ENCODE data around the gene NGEF.
A peak's percentile ranks its signal among the peaks of the same experiment; 100 is the strongest.

NGEF gene

GRCh38 chr2:232880764-232881351 lies 132.2 kb downstream of the NGEF start:
- no peak for DNase-seq

- DNase-seq = no peak
These were observed 133.2 kb downstream of the NGEF start for GRCh38 chr2:232879618-232880494.

- DNase-seq = no peak
These were observed 134.0 kb downstream of the NGEF start for GRCh38 chr2:232878855-232879617.

- no peak for DNase-seq
These were observed 135.0 kb downstream of the NGEF start for GRCh38 chr2:232877940-232878511.

GRCh38 chr2:232876978-232877441 lies 136.0 kb downstream of the NGEF start:
- DNase-seq = no peak

GRCh38 chr2:232876161-232876977 lies 136.7 kb downstream of the NGEF start:
- peak; percentile 27 to 39 for DNase-seq

GRCh38 chr2:232875256-232876121 lies 137.6 kb downstream of the NGEF start:
- no peak for DNase-seq

- peak in 1 of 2 donors; percentile 8 for DNase-seq
These were observed 138.3 kb downstream of the NGEF start for GRCh38 chr2:232874677-232875223.

GRCh38 chr2:232873909-232874641 lies 139.0 kb downstream of the NGEF start:
- DNase-seq = no peak

GRCh38 chr2:232873292-232873908 lies 139.7 kb downstream of the NGEF start:
- peak in 1 of 2 donors; percentile 6 for DNase-seq

GRCh38 chr2:232872826-232873225 lies 140.2 kb downstream of the NGEF start:
- peak in 1 of 2 donors; percentile 9 for DNase-seq

- DNase-seq = peak in 1 of 2 donors; percentile 9
These were observed 141.0 kb downstream of the NGEF start for GRCh38 chr2:232871835-232872736.

- peak in 1 of 2 donors; percentile 7 for DNase-seq
These were observed 141.6 kb downstream of the NGEF start for GRCh38 chr2:232871418-232871834.

- peak in 1 of 2 donors; percentile 2 for DNase-seq
These were observed 142.2 kb downstream of the NGEF start for GRCh38 chr2:232870766-232871371.

- DNase-seq = peak in 1 of 2 donors; percentile 4
These were observed 142.9 kb downstream of the NGEF start, which contains the start of gene SNORC for GRCh38 chr2:232870018-232870765. SNORC (plus strand) TSS chr2:232870264; CDS start chr2:232870342, 78 bp downstream.

- peak in 1 of 2 donors; percentile 4 for DNase-seq
These were observed 143.7 kb downstream of the NGEF start for GRCh38 chr2:232869138-232870017.
